ENCODE results near the gene IL1RAPL2.

DNA sequence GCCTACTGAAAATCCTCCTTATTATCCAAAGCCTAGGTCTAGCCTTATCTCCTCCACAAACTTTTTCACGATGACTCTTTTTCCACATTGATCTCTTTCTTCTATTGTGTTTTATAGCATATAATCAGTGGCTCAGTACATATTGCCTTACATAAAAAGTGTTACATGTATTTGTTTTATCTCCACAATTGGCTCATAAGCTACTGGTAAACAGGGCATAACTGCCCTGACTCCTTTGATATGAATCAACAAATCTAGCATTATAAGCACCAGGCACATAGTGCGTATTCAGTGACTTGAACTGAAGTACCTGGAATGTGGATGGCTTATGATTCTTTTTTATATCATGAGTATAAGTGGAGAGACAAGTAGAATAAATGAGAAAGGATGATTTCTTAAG is 447.7 kb downstream of the IL1RAPL2 start:
- TF ChIP-seq POLR2A (IDR thresholded peaks at IDR 0.05) = no peak
- TF ChIP-seq, protein P1, sequence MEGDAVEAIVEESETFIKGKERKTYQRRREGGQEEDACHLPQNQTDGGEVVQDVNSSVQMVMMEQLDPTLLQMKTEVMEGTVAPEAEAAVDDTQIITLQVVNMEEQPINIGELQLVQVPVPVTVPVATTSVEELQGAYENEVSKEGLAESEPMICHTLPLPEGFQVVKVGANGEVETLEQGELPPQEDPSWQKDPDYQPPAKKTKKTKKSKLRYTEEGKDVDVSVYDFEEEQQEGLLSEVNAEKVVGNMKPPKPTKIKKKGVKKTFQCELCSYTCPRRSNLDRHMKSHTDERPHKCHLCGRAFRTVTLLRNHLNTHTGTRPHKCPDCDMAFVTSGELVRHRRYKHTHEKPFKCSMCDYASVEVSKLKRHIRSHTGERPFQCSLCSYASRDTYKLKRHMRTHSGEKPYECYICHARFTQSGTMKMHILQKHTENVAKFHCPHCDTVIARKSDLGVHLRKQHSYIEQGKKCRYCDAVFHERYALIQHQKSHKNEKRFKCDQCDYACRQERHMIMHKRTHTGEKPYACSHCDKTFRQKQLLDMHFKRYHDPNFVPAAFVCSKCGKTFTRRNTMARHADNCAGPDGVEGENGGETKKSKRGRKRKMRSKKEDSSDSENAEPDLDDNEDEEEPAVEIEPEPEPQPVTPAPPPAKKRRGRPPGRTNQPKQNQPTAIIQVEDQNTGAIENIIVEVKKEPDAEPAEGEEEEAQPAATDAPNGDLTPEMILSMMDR (IDR thresholded peaks at IDR 0.05) = no peak
